ENCODE measurements around the gene RFX4. TPM values are rescaled to one million over a fixed set of nuclear protein-coding genes. Genes with fewer than 3 reads are reported as not detected.

Gene RFX4
- polyA plus RNA-seq, 2 of the 4 experiments (the other 2 are of a cell fraction) = not detected

DNA sequence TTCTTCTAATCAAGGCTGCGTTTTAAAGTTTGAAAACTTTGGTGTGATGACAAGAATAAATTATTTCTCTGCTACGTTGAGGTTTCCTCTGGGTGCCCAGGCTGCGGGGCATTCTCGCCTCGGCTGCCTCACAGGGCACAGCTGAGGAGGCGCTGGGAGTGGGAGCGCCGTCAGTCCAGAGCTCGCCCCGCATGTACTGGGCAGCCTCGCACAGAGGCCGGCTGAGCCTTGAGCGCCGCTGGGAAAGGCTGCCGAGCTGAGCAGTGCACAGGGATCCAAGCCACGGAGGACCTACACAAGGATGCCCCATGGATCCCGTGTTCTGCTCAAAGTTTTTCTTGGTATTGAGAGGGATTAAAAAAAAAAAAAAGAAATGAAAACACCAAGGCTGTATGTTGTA is 11.6 kb downstream of the RFX4 start:
- FAIRE-seq = no peak
- TF ChIP-seq FOSB (CRISPR knock-in tag; IDR thresholded peaks at IDR 0.05) = no peak
- TF ChIP-seq ZFP36 (IDR thresholded peaks at IDR 0.05; ENCODE audit: borderline replicate concordance, partially characterized antibody) = no peak
- TF ChIP-seq, protein P1, sequence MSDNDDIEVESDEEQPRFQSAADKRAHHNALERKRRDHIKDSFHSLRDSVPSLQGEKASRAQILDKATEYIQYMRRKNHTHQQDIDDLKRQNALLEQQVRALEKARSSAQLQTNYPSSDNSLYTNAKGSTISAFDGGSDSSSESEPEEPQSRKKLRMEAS (IDR thresholded peaks at IDR 0.05) = no peak
- TF ChIP-seq RARB (CRISPR knock-in tag; IDR thresholded peaks at IDR 0.05) = no peak
- TF ChIP-seq KDM1A (IDR thresholded peaks at IDR 0.05; ENCODE audit: low read depth) = no peak
- no peak for TF ChIP-seq RAD21 (conservative IDR thresholded peaks at IDR 0.05 in 1 of 2, IDR thresholded peaks at IDR 0.05 in 1 of 2)
- no peak for TF ChIP-seq JUN (IDR thresholded peaks at IDR 0.05)
- no peak for TF ChIP-seq CHD2 (IDR thresholded peaks at IDR 0.05; ENCODE audit: low read length, partially characterized antibody)
- TF ChIP-seq CHD4 (IDR thresholded peaks at IDR 0.05; ENCODE audit: borderline replicate concordance) = no peak
- no peak for TF ChIP-seq POLR2AphosphoS2 (conservative IDR thresholded peaks at IDR 0.05; ENCODE audit: low read length)
- no peak for TF ChIP-seq PHF8 (IDR thresholded peaks at IDR 0.05; ENCODE audit: borderline replicate concordance, low read depth)
- no peak for TF ChIP-seq SREBF2 (IDR thresholded peaks at IDR 0.05)
- TF ChIP-seq NR3C1 (IDR thresholded peaks at IDR 0.05) = no peak
- no peak for TF ChIP-seq GATA3 (IDR thresholded peaks at IDR 0.05; ENCODE audit: borderline replicate concordance)
- TF ChIP-seq, protein P2, sequence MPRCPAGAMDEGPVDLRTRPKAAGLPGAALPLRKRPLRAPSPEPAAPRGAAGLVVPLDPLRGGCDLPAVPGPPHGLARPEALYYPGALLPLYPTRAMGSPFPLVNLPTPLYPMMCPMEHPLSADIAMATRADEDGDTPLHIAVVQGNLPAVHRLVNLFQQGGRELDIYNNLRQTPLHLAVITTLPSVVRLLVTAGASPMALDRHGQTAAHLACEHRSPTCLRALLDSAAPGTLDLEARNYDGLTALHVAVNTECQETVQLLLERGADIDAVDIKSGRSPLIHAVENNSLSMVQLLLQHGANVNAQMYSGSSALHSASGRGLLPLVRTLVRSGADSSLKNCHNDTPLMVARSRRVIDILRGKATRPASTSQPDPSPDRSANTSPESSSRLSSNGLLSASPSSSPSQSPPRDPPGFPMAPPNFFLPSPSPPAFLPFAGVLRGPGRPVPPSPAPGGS (IDR thresholded peaks at IDR 0.05) = no peak
- Histone ChIP-seq H3K4me2 (no peak overlapping the region), H3K9me3 (no peaks in the 10 kb centered on the region), H3K4me1 (no peaks in the 10 kb centered on the region), H3K27ac (no peak overlapping the region), H3K4me3 (no peak overlapping the region)
- 0 out of 6 replicates have a peak, but pooled peaks of 1 of the 2 experiments have one; percentile 33 for ATAC-seq
- WGBS (ENCODE audit: missing lambda C conversion rate) = 68% methylated on average over 17 of the region's 17 CpGs
- DNase-seq (ENCODE audit: low read depth in 1 of 2, low spot score in 1 of 2) = no peak
- CTCF ChIA-PET = interaction anchor here (1.1 to 1.5 kb wide), 3 partner anchors 12 to 325 kb away, joined by 3 read pairs; no protein-coding TSS in a partner anchor
- POLR2A ChIA-PET = no interaction called here

DNA sequence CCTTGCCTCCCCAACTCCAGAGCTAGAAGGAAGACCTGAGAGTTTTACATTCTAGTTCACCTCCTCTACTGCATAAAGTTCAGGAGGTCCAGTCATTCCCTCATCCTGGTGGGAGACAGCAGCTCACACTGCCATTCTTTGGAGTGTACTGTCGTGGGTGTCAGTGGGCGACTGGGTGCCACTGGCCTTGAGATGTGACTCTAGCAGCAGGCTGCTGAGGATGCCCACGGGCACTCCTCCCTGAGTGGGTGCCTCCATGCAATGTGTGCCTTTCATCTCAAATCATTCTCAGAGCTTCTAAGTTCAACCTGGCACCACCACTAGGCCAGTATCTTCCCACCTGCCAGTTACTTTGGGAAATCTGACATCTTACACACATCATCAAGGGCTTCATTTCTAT is 12.5 kb downstream of the RFX4 start:
- DNase-seq (ENCODE audit: low read depth in 1 of 2, low spot score in 1 of 2) (no peak), ATAC-seq (no peak), FAIRE-seq (no peak)
- H3K27ac ChIP-seq = no peak overlapping the region
- no peaks in the 10 kb centered on the region for H3K4me1 ChIP-seq
- ChIA-PET POLR2A (no interaction called here), CTCF (interaction anchor here (1.3 to 1.5 kb wide), 2 partner anchors 11 to 245 kb away, joined by 3 read pairs; no protein-coding TSS in a partner anchor)
- TF ChIP-seq, protein P3, sequence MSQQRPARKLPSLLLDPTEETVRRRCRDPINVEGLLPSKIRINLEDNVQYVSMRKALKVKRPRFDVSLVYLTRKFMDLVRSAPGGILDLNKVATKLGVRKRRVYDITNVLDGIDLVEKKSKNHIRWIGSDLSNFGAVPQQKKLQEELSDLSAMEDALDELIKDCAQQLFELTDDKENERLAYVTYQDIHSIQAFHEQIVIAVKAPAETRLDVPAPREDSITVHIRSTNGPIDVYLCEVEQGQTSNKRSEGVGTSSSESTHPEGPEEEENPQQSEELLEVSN (IDR thresholded peaks at IDR 0.05; ENCODE audit: borderline replicate concordance, low read depth) = no peak
- TF ChIP-seq BHLHE40 (IDR thresholded peaks at IDR 0.05; ENCODE audit: low read depth, low read length) = no peak
- TF ChIP-seq, protein P4, sequence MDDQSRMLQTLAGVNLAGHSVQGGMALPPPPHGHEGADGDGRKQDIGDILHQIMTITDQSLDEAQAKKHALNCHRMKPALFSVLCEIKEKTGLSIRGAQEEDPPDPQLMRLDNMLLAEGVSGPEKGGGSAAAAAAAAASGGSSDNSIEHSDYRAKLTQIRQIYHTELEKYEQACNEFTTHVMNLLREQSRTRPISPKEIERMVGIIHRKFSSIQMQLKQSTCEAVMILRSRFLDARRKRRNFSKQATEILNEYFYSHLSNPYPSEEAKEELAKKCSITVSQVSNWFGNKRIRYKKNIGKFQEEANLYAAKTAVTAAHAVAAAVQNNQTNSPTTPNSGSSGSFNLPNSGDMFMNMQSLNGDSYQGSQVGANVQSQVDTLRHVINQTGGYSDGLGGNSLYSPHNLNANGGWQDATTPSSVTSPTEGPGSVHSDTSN (IDR thresholded peaks at IDR 0.05) = no peak
- no peak for TF ChIP-seq TP53 (CRISPR knock-in tag; IDR thresholded peaks at IDR 0.05)
- TF ChIP-seq HOXB13 (CRISPR knock-in tag; IDR thresholded peaks at IDR 0.05; ENCODE audit: low read depth) = no peak
- TF ChIP-seq SREBF2 (IDR thresholded peaks at IDR 0.05) = no peak
- TF ChIP-seq MAZ (IDR thresholded peaks at IDR 0.05; ENCODE audit: borderline replicate concordance, low read depth, low read length) = no peak
- no peak for TF ChIP-seq NPAS2 (CRISPR knock-in tag; IDR thresholded peaks at IDR 0.05; ENCODE audit: borderline replicate concordance)
- no peak for TF ChIP-seq KDM1A (IDR thresholded peaks at IDR 0.05; ENCODE audit: low read depth)
- TF ChIP-seq RNF2 (IDR thresholded peaks at IDR 0.05; ENCODE audit: borderline replicate concordance, low read depth) = no peak
- TF ChIP-seq, protein P2 (IDR thresholded peaks at IDR 0.05) = no peak
- TF ChIP-seq EHMT2 (IDR thresholded peaks at IDR 0.05; ENCODE audit: low read depth) = no peak
- no peak for TF ChIP-seq FOXS1 (CRISPR knock-in tag; IDR thresholded peaks at IDR 0.05)
- TF ChIP-seq, protein P5, sequence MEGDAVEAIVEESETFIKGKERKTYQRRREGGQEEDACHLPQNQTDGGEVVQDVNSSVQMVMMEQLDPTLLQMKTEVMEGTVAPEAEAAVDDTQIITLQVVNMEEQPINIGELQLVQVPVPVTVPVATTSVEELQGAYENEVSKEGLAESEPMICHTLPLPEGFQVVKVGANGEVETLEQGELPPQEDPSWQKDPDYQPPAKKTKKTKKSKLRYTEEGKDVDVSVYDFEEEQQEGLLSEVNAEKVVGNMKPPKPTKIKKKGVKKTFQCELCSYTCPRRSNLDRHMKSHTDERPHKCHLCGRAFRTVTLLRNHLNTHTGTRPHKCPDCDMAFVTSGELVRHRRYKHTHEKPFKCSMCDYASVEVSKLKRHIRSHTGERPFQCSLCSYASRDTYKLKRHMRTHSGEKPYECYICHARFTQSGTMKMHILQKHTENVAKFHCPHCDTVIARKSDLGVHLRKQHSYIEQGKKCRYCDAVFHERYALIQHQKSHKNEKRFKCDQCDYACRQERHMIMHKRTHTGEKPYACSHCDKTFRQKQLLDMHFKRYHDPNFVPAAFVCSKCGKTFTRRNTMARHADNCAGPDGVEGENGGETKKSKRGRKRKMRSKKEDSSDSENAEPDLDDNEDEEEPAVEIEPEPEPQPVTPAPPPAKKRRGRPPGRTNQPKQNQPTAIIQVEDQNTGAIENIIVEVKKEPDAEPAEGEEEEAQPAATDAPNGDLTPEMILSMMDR (IDR thresholded peaks at IDR 0.05) = no peak
- no peak for TF ChIP-seq JUN (IDR thresholded peaks at IDR 0.05)
- no peak for TF ChIP-seq POLR2A (IDR thresholded peaks at IDR 0.05; ENCODE audit: low read length)
- TF ChIP-seq, protein P6, sequence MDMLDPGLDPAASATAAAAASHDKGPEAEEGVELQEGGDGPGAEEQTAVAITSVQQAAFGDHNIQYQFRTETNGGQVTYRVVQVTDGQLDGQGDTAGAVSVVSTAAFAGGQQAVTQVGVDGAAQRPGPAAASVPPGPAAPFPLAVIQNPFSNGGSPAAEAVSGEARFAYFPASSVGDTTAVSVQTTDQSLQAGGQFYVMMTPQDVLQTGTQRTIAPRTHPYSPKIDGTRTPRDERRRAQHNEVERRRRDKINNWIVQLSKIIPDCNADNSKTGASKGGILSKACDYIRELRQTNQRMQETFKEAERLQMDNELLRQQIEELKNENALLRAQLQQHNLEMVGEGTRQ (IDR thresholded peaks at IDR 0.05) = no peak
- TF ChIP-seq GATA3 (IDR thresholded peaks at IDR 0.05; ENCODE audit: borderline replicate concordance) = no peak
- no peaks in the 10 kb centered on the region for H3K9me3 ChIP-seq
- H3K4me3 ChIP-seq = no peak overlapping the region
- no peak overlapping the region for H3K4me2 ChIP-seq
- WGBS (ENCODE audit: missing lambda C conversion rate) = 55% methylated on average over 3 of the region's 3 CpGs

Data from A549 (cell line).